A549 (cell line): Measurements from ENCODE around the gene STAMBPL1.

Source experiments
- CTCF ChIP-seq: fragments of >200 bp; sonication (Bioruptor Twin); formaldehyde crosslinking; IDR thresholded peaks from 3 replicates; pipeline ENCODE4 v1.5.1; 2016
- ELK1 ChIP-seq: fragments of 150-350 bp; IDR thresholded peaks from 2 replicates; pipeline ENCODE4 v1.6.1; 2014; ENCODE audit warnings: low read depth, mild to moderate bottlenecking, low read length
- EP300 ChIP-seq, 2 experiments: fragments of >200 bp; sonication (Bioruptor Twin); formaldehyde crosslinking; IDR thresholded peaks; 2 replicates in 1 of 2; 3 replicates in 1 of 2; pipeline ENCODE4 v1.6.1; 2016 to 2017
- HDAC2 ChIP-seq: fragments of 200-600 bp; sonication (generic); IDR thresholded peaks from 2 replicates; pipeline ENCODE4 v1.6.1; 2016
- POLR2A ChIP-seq: IDR thresholded peaks from 2 replicates; pipeline ENCODE4 v1.6.1; 2012; ENCODE audit warnings: mild to moderate bottlenecking, low read length
- RFX5 ChIP-seq: fragments of 450-650 bp; IDR thresholded peaks from 2 replicates; pipeline ENCODE4 v1.7.1; 2014; ENCODE audit warnings: antibody characterized with exemption, mild to moderate bottlenecking, moderate library complexity
- ZSCAN20 ChIP-seq: fragments of 250-450 bp; sonication (Bioruptor Pico); IDR thresholded peaks from 2 replicates; pipeline ENCODE4 v1.8.0; 2022; ENCODE audit warnings: mild to moderate bottlenecking, moderate library complexity
- TF ChIP-seq, protein P1 (sequence below): fragments of 200-600 bp; sonication (generic); IDR thresholded peaks from 2 replicates; pipeline ENCODE4 v1.6.1; 2016; ENCODE audit warnings: antibody characterized with exemption, mild to moderate bottlenecking, moderate library complexity

GRCh38 chr10:88934900-88935672 lies 55.0 kb downstream of the STAMBPL1 start:
- TF ChIP-seq RFX5 (no peak), POLR2A (no peak), ELK1 (no peak), EP300 (IDR thresholded peaks at IDR 0.05) (no peak), HDAC2 (no peak), CTCF (peak; percentile 68), ZSCAN20 (no peak)
- TF ChIP-seq, protein P1, sequence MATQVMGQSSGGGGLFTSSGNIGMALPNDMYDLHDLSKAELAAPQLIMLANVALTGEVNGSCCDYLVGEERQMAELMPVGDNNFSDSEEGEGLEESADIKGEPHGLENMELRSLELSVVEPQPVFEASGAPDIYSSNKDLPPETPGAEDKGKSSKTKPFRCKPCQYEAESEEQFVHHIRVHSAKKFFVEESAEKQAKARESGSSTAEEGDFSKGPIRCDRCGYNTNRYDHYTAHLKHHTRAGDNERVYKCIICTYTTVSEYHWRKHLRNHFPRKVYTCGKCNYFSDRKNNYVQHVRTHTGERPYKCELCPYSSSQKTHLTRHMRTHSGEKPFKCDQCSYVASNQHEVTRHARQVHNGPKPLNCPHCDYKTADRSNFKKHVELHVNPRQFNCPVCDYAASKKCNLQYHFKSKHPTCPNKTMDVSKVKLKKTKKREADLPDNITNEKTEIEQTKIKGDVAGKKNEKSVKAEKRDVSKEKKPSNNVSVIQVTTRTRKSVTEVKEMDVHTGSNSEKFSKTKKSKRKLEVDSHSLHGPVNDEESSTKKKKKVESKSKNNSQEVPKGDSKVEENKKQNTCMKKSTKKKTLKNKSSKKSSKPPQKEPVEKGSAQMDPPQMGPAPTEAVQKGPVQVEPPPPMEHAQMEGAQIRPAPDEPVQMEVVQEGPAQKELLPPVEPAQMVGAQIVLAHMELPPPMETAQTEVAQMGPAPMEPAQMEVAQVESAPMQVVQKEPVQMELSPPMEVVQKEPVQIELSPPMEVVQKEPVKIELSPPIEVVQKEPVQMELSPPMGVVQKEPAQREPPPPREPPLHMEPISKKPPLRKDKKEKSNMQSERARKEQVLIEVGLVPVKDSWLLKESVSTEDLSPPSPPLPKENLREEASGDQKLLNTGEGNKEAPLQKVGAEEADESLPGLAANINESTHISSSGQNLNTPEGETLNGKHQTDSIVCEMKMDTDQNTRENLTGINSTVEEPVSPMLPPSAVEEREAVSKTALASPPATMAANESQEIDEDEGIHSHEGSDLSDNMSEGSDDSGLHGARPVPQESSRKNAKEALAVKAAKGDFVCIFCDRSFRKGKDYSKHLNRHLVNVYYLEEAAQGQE: no peak
